Measurements from ENCODE around the gene TIMP4. TPM values are rescaled to one million over a fixed set of nuclear protein-coding genes. Genes with fewer than 3 reads are reported as not detected.

Gene TIMP4
- total RNA-seq, 4 donors from 2014 or later = 1.1 to 7.9 (median 5.1) TPM

DNA sequence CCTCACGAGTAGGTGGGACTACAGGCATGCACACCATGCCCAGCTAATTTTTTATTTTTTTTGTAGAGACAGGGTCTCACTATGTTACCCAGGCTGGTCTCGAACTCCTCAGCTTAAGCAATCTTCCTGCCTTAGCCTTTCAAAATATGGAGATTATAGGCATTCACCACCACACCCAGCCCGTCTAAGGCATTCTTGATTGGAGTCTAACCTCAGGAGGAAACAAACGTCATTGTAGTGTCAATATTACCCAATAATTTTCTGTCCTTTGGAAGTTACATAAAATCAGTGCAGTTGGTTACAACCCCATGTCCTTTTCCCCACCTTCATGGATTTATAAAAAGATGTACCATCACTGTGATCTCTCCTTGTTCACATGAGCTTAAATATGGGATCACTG lies 41.8 kb downstream of the TIMP4 start:
- Histone ChIP-seq H3K9me3 (no peaks in the 10 kb centered on the region), H3K4me1 (no peaks in the 10 kb centered on the region), H3K36me3 (no peaks in the 10 kb centered on the region), H3K27ac (no peak overlapping the region), H3K27me3 (peaks cover 14% of the 10 kb centered on the region), H3K4me3 (no peak overlapping the region)
- in situ Hi-C loops (cut with MboI; ENCODE audit: low pct_ligation_motif_present in 1 of 4, low pct_unique_long_range_greater_than_20kb in 1 of 4, low sequenced_read_pairs in 3 of 4) = no loop called here
- DNase-seq = no peak
- intact Hi-C loops (cut with DNase I; ENCODE audit: low total_unique reads) = no loop called here
- 50% methylated on average over 4 of the region's 4 CpGs; no CpG with 5 or more reads in 1 of the 2 donors for WGBS, 2 donors (ENCODE audit: low coverage in 1 of 2)
- TF ChIP-seq POLR2AphosphoS5 (IDR thresholded peaks at IDR 0.05) = no peak
- TF ChIP-seq EP300 (IDR thresholded peaks at IDR 0.05; ENCODE audit: low read depth) = no peak
- TF ChIP-seq, protein P1, sequence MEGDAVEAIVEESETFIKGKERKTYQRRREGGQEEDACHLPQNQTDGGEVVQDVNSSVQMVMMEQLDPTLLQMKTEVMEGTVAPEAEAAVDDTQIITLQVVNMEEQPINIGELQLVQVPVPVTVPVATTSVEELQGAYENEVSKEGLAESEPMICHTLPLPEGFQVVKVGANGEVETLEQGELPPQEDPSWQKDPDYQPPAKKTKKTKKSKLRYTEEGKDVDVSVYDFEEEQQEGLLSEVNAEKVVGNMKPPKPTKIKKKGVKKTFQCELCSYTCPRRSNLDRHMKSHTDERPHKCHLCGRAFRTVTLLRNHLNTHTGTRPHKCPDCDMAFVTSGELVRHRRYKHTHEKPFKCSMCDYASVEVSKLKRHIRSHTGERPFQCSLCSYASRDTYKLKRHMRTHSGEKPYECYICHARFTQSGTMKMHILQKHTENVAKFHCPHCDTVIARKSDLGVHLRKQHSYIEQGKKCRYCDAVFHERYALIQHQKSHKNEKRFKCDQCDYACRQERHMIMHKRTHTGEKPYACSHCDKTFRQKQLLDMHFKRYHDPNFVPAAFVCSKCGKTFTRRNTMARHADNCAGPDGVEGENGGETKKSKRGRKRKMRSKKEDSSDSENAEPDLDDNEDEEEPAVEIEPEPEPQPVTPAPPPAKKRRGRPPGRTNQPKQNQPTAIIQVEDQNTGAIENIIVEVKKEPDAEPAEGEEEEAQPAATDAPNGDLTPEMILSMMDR (IDR thresholded peaks at IDR 0.05) = no peak
- TF ChIP-seq POLR2A (IDR thresholded peaks at IDR 0.05) = no peak

DNA sequence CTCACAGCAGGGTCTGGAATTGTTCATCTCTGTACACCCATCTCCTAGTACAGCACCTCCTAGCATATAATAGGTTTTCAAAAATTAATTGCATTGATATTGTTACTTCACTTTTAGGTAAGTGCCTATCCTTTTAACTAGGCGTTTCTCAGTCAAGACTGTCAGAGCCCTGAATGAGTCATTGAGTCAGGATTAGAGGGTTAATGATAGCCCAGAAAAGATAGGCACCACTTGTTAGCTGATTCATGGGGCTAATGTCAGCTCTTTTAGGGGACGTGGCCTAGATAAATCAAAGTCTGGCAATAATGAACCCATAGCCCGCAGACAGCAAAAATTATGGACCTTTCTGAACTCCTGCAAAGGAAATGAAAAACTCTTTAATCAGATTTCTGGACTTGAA lies 42.9 kb downstream of the TIMP4 start:
- H3K27me3 ChIP-seq = peaks cover 14% of the 10 kb centered on the region
- no peak for DNase-seq
- intact Hi-C loops (cut with DNase I; ENCODE audit: low total_unique reads) = no loop called here
- no peaks in the 10 kb centered on the region for H3K36me3 ChIP-seq
- H3K4me1 ChIP-seq = no peaks in the 10 kb centered on the region
- in situ Hi-C loops (cut with MboI; ENCODE audit: low pct_ligation_motif_present in 1 of 4, low pct_unique_long_range_greater_than_20kb in 1 of 4, low sequenced_read_pairs in 3 of 4) = no loop called here
- H3K4me3 ChIP-seq = no peak overlapping the region
- TF ChIP-seq POLR2A (IDR thresholded peaks at IDR 0.05) (no peak), POLR2AphosphoS5 (IDR thresholded peaks at IDR 0.05) (no peak), EP300 (IDR thresholded peaks at IDR 0.05; ENCODE audit: low read depth) (no peak)
- TF ChIP-seq, protein P1 (IDR thresholded peaks at IDR 0.05) = no peak
- 60 to 73% methylated on average over 2 to 3 of the region's 3 CpGs for WGBS, 2 donors (ENCODE audit: low coverage in 1 of 2)
- H3K9me3 ChIP-seq = no peaks in the 10 kb centered on the region
- no peak overlapping the region for H3K27ac ChIP-seq

DNA sequence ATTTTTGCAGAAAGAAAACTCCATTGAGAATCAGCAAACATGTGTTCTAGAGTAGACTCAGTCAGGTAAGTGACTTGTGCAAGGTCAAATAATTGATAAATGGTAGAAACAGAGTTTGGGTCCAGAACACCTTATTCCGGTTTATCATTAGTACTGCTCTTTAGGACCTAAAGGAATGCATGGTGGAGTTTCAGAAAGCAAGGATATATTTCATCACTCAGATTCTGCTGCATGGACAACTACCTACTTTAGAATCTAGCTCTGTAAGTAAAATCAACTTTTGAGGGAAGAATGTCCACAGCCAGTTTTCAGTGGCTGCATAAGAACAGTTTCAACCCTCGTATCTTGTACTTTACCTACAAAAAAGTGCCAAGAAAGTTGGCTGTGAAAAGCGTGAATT lies 43.6 kb downstream of the TIMP4 start:
- no peak for DNase-seq

DNA sequence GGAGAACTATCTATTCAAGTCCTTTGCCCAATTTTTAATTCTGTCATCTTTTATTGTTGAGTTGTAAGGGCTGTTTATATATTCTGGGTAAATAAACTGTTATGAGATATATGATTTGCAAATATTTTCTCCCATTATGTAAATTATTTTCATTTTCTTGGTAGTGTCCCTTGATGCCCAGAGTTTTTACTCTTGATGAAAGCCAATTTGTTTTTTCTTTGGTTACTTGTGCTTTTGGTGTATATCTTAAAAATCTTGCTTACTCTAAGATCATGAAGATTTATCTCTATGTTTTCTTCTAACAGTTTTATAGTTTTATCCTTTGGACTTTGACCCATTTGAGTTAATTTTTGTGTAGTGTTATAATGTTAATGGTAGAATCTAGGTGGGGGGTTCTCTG lies 44.5 kb downstream of the TIMP4 start:
- in situ Hi-C loops (cut with MboI; ENCODE audit: low pct_ligation_motif_present in 1 of 4, low pct_unique_long_range_greater_than_20kb in 1 of 4, low sequenced_read_pairs in 3 of 4) = no loop called here
- Histone ChIP-seq H3K27ac (no peak overlapping the region), H3K36me3 (no peaks in the 10 kb centered on the region), H3K4me3 (no peak overlapping the region), H3K9me3 (no peaks in the 10 kb centered on the region), H3K27me3 (peaks cover 14% of the 10 kb centered on the region), H3K4me1 (no peaks in the 10 kb centered on the region)
- no peak for DNase-seq
- intact Hi-C loops (cut with DNase I; ENCODE audit: low total_unique reads) = no loop called here
- TF ChIP-seq, protein P1 (IDR thresholded peaks at IDR 0.05) = no peak
- TF ChIP-seq POLR2A (IDR thresholded peaks at IDR 0.05) (no peak), EP300 (IDR thresholded peaks at IDR 0.05; ENCODE audit: low read depth) (no peak), POLR2AphosphoS5 (IDR thresholded peaks at IDR 0.05) (no peak)

More for the DNA sequence above, 43.6 kb downstream of the TIMP4 start:
- Histone ChIP-seq H3K27ac (no peak overlapping the region), H3K4me3 (no peak overlapping the region), H3K9me3 (no peaks in the 10 kb centered on the region), H3K27me3 (peaks cover 14% of the 10 kb centered on the region), H3K36me3 (no peaks in the 10 kb centered on the region), H3K4me1 (no peaks in the 10 kb centered on the region)
- in situ Hi-C loops (cut with MboI; ENCODE audit: low pct_ligation_motif_present in 1 of 4, low pct_unique_long_range_greater_than_20kb in 1 of 4, low sequenced_read_pairs in 3 of 4) = no loop called here
- 70 to 82% methylated on average over 3 of the region's 3 CpGs for WGBS, 2 donors (ENCODE audit: low coverage in 1 of 2)
- intact Hi-C loops (cut with DNase I; ENCODE audit: low total_unique reads) = no loop called here
- no peak for TF ChIP-seq POLR2AphosphoS5 (IDR thresholded peaks at IDR 0.05)
- TF ChIP-seq POLR2A (IDR thresholded peaks at IDR 0.05) = no peak
- TF ChIP-seq, protein P1 (IDR thresholded peaks at IDR 0.05) = no peak
- no peak for TF ChIP-seq EP300 (IDR thresholded peaks at IDR 0.05; ENCODE audit: low read depth)

Data from transverse colon (tissue), 4 donors.